Dermis microvascular lymphatic vessel endothelial cell (primary cell): ENCODE results near the gene ATG16L1. TPM values are rescaled to one million over a fixed set of nuclear protein-coding genes. Genes with fewer than 3 reads are reported as not detected.

Source experiments
- DNase-seq, 2 donors: peaks; one replicate each; pipeline versions ENCODE4 v3.0.0 to v3.0.0-alpha.2; 2010; ENCODE audit warnings: low read depth in 2 of 2
- total RNA-seq: library from RNA; depleted of rRNA; stranded (reverse); fragments of >200 nt; gene quantifications from 2 replicates; pipeline ENCODE4 v1.2.1, GENCODE V29; 2014

Gene ATG16L1
- 23.7 and 26.6 TPM in 2 replicates for total RNA-seq

- peak; percentile 90 to 96 for DNase-seq
Observed at GRCh38 chr2:233251306-233252116, at the start of gene ATG16L1. Gene ATG16L1 (plus strand): TSS chr2:233251673. CDS start chr2:233251828, 155 bp downstream.

GRCh38 chr2:233202531-233202944, 48.9 kb upstream of the ATG16L1 start:
- peak in 1 of 2 donors; percentile 46 for DNase-seq

DNA sequence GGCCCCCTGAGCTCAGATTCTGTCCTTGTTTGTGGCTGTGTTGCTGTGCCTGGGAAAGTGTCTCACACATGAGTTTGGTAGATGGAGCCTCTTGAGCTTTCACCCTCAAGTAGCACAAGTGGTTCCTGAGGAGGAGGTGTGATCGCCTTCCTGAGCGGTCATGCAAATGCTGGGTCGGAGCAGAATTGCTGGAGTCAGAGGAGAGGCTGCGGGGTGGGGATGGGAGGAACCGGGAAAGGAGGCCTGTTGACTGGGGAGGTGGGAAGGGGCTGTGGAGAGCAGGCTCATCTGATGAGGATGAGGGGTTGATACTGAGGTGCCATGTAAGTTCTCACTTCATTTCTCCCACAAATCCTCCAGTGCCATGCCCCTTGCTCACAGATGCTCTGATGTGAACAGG, 48.4 kb upstream of the ATG16L1 start:
- DNase-seq = no peak

GRCh38 chr2:233204286-233204936, 47.1 kb upstream of the ATG16L1 start:
- DNase-seq = no peak

DNA sequence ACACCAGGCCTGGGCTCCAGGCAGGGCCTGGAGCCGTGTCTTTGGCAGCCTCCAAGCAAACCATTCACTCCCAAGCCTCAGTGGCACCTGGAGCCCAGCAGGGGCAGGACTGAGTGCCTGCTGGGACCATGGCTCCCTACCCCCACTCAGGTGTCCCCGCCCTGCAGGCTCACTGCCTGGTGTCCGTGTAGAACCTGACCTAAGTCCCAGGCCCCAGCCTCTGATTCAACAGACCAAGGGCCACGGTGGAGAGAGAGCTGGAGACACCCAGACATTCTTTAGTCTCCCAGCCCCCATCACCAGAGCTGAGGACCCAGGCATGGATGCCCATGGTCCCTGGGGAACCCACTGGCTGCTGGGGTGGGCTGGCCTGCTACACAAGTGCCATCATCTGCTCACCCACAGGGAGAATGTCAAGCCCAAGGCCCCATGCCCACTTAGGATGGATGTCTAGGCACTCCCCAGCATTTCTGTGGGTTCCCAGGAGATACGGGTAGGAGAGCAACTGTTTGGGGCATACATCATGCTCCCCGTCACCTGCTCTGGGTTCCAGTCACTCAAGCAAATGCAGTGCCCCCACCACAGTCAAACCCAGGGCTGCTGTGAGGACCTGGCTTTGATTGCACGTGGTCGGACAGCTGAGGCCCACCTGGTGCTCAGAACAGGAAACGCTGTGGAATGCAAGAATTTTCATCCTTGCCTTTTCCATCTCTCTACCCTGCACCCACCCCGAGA, 42.9 kb upstream of the ATG16L1 start:
- DNase-seq = no peak

GRCh38 chr2:233209117-233209532, 42.3 kb upstream of the ATG16L1 start:
- no peak for DNase-seq

- peak; percentile 65 to 79 for DNase-seq
Observed at GRCh38 chr2:233209533-233210171, 41.8 kb upstream of the ATG16L1 start.

DNA sequence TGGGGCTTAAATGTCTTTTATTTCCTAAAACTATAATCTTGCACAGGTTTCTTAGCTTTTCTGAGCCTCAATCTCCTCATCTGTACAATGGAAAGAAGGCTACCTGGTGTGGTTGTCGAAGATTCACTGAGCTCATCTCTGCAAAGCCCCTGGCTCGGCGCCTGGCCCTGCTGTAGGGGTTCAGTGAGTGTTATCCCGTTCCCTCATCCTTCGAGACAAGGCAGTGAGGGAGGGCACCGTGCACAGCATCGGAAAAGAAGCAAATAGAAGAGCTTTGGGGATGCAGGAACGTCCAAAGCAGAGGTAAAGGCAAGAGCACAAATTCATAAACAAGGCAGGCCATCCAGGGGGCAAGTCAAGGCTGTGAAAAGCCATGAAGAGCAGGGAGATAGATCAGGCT, 41.2 kb upstream of the ATG16L1 start:
- no peak for DNase-seq

GRCh38 chr2:233210843-233211547, 40.5 kb upstream of the ATG16L1 start:
- DNase-seq = peak in 1 of 2 donors; percentile 72

- DNase-seq = no peak
Observed at GRCh38 chr2:233211548-233211895, 40.0 kb upstream of the ATG16L1 start.

GRCh38 chr2:233213011-233213410, 38.5 kb upstream of the ATG16L1 start:
- no peak for DNase-seq

GRCh38 chr2:233213975-233214374, 37.5 kb upstream of the ATG16L1 start:
- no peak for DNase-seq

DNA sequence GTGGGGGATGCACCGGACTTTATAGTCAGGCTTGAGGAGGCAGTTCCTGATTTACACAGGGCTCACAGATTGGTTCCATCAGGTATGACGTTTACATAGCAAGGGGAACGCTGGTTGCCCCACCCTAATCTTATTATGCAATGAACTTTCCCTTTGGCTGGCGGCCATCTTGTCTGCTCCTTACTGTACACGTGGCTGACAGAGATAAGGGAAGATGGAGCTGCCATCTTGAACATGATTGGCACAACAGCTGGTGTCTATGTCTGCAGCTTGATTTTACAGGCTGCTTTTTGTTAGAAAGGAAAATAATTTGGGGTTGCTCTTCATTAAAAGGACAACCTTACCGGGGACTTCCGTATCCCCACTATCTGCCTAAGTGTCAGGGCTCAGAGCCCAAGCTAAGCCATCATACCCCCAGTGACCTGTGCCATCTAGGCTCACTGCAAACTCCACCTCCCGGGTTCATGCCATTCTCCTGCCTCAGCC, 33.5 kb upstream of the ATG16L1 start:
- DNase-seq = no peak

GRCh38 chr2:233218836-233219235, 32.6 kb upstream of the ATG16L1 start:
- no peak for DNase-seq

GRCh38 chr2:233219848-233220247, 31.6 kb upstream of the ATG16L1 start:
- DNase-seq = no peak

DNA sequence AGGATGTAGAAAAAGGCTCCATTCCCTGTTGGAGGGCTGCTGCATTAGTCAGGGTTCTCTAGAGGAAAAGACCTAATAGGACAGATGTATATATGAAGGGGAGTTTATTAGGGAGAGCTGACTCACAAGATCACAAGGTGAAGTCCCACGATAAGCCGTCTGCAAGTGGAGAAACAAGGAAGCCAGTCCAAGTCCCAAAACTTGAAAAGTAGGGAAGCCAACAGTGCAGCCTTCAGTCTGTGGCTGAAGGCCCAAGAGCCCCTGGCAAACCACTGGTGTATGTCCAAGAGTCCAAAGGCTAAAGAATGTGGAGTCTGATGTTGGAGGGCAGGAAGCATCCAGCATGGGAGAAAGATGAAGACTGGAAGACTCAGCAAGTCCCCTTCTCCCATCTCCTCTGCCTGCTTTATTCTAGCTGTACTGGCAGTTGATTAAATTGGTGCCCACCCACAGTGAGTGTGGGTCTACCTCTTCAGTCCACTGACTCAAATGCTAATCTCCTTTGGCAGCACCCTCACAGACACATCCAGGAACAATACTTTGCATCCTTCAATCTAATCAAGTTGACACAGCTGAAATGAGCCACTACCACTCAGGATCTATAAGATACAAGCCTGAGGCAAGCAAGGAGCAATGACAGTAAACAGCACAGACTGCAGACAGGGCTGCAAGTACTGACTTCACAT, 30.0 kb upstream of the ATG16L1 start:
- DNase-seq = no peak

DNA sequence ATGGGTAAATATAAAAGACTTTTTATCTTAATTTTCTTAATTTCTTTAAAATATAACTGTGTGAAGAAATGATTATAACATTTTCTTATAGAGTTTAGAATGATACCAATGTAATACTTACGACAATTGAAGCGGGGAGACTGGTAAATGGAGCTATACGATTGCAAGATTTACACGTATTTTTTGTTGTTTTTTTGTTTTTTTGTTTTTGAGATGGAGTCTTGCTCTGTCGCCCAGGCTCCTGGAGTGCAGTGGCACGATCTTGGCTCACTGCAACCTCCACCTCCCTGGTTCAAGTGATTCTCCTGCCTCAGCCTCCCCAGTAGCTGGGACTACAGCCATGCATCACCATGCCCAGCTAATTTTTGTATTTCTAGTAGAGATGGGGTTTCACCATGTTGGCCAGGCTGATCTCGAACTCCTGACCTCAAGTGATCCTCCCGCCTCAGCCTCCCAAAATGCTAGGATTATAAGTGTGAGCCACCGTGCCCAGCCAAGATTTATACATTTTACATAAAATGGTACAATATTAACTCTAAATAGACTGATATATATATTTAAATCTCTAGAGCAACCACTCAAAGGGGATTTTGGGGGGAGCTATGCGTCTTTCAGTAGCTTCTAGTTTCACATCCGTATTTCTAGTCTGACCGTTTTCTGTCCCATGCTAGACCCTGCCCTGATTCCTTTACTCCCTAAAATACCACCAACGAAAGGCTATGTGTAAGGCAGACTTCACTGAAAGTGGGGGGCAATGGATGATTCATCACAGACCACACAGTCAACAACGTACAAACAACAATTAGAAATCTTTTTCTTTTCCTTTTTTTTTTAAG, 28.2 kb upstream of the ATG16L1 start:
- DNase-seq = no peak

GRCh38 chr2:233225230-233226068, 26.0 kb upstream of the ATG16L1 start:
- DNase-seq = no peak
